A549 (cell line): ENCODE data around the gene MFN2. TPM values are rescaled to one million over a fixed set of nuclear protein-coding genes. Genes with fewer than 3 reads are reported as not detected.
A peak's percentile ranks its signal among the peaks of the same experiment; 100 is the strongest.

Experiments used
- ATAC-seq, 2 experiments: fragments of 200-7000 bp in 1 of 2; fragments of >200 bp in 1 of 2; cut with Nextera tagmentation in 1 of 2; cut with Tn5 transposase in 1 of 2; 3 replicates each; pipeline versions ENCODE4 v1.8.0 to v1.9.1; 2018 to 2020; ENCODE audit warnings: mild to moderate bottlenecking in 1 of 2, moderate library complexity in 1 of 2
- CTCF ChIA-PET: fragments of 300-600 bp; sonication (Branson Sonifier 250); formaldehyde crosslinking; extraction: SDS; loops from one replicate; lab custom pipeline; 2021; ENCODE audit warnings: antibody characterized with exemption, inconsistent platforms; lab: Yijun Ruan, JAX
- POLR2A ChIA-PET: fragments of 350-600 bp; formaldehyde crosslinking; extraction: SDS; loops from one replicate; lab custom pipeline; 2021; ENCODE audit warnings: antibody characterized with exemption, inconsistent platforms; lab: Yijun Ruan, JAX
- DNase-seq, 2 experiments: peaks; one replicate each; pipeline versions ENCODE4 v3.0.0 to v3.0.0-alpha.2; 2011 to 2016; ENCODE audit warnings: low read depth in 1 of 2, low spot score in 1 of 2
- FAIRE-seq: peaks from 2 replicates; lab custom pipeline; 2011; peaks lifted over from hg19 to GRCh38; lab: Jason Lieb, UNC
- H3K27ac ChIP-seq, 2 experiments: fragments of >200 bp; sonication (Bioruptor Twin); formaldehyde crosslinking; 3 replicates each; pipeline ENCODE4 v1.5.1; 2016 to 2017
- H3K4me1 ChIP-seq: fragments of >200 bp; sonication (Bioruptor Twin); formaldehyde crosslinking; 3 replicates; pipeline ENCODE4 v1.6.1; 2016
- H3K4me2 ChIP-seq: fragments of >200 bp; sonication (Bioruptor Twin); formaldehyde crosslinking; 3 replicates; pipeline ENCODE4 v1.6.1; 2016
- H3K4me3 ChIP-seq: fragments of >200 bp; sonication (Bioruptor Twin); formaldehyde crosslinking; 3 replicates; pipeline ENCODE4 v1.5.1; 2016
- H3K9me3 ChIP-seq: fragments of >200 bp; sonication (Bioruptor Twin); formaldehyde crosslinking; 3 replicates; pipeline ENCODE4 v1.6.1; 2016
- CBX8 ChIP-seq: fragments of 200-600 bp; sonication (generic); IDR thresholded peaks from 2 replicates; pipeline ENCODE4 v1.6.1; 2016
- CEBPB ChIP-seq, 2 experiments: fragments of >200 bp in 1 of 2; sonication (Bioruptor Twin) in 1 of 2; formaldehyde crosslinking in 1 of 2; IDR thresholded peaks; 2 replicates each; pipeline ENCODE4 v1.6.1; 2012 to 2016
- EP300 ChIP-seq, 2 experiments: fragments of >200 bp; sonication (Bioruptor Twin); formaldehyde crosslinking; IDR thresholded peaks; 2 replicates in 1 of 2; 3 replicates in 1 of 2; pipeline ENCODE4 v1.6.1; 2016 to 2017
- FOSL2 ChIP-seq, 2 experiments: fragments of 450-650 bp in 1 of 2; fragments of >200 bp in 1 of 2; sonication (Bioruptor Twin) in 1 of 2; formaldehyde crosslinking; IDR thresholded peaks; 2 replicates each; pipeline versions ENCODE4 v1.5.0 to v1.6.1; 2016 to 2020; ENCODE audit warnings: mild to moderate bottlenecking in 1 of 2, moderate library complexity in 1 of 2
- HDAC2 ChIP-seq: fragments of 200-600 bp; sonication (generic); IDR thresholded peaks from 2 replicates; pipeline ENCODE4 v1.6.1; 2016
- HEYL ChIP-seq: fragments of 250-450 bp; sonication (Bioruptor Pico); IDR thresholded peaks from 2 replicates; pipeline ENCODE4 v1.8.0; 2021; ENCODE audit warnings: mild to moderate bottlenecking, moderate library complexity
- HOXB13 ChIP-seq: fragments of 250-450 bp; sonication (Bioruptor Pico); IDR thresholded peaks from 2 replicates; pipeline ENCODE4 v1.5.0; 2020; ENCODE audit warnings: low read depth, mild to moderate bottlenecking, moderate library complexity
- HOXB5 ChIP-seq: fragments of 250-450 bp; sonication (Bioruptor Pico); IDR thresholded peaks from 2 replicates; pipeline ENCODE4 v1.5.0; 2020; ENCODE audit warnings: mild to moderate bottlenecking, moderate library complexity
- JUNB ChIP-seq: fragments of >200 bp; sonication (Bioruptor Twin); formaldehyde crosslinking; IDR thresholded peaks from 2 replicates; pipeline ENCODE4 v1.6.1; 2016
- KDM5A ChIP-seq: fragments of 200-600 bp; sonication (generic); IDR thresholded peaks from 2 replicates; pipeline ENCODE4 v1.6.1; 2016; ENCODE audit warnings: antibody characterized with exemption, mild to moderate bottlenecking
- PBX3 ChIP-seq: IDR thresholded peaks from 2 replicates; pipeline ENCODE4 v1.6.1; 2012
- PHF8 ChIP-seq: fragments of 200-600 bp; sonication (generic); IDR thresholded peaks from 2 replicates; pipeline ENCODE4 v1.6.1; 2016; ENCODE audit warnings: low read depth, mild to moderate bottlenecking, antibody characterized with exemption, moderate library complexity, borderline replicate concordance
- RAD21 ChIP-seq, 2 experiments: fragments of >200 bp in 1 of 2; sonication (Bioruptor Twin) in 1 of 2; formaldehyde crosslinking in 1 of 2; IDR thresholded peaks in 1 of 2; conservative IDR thresholded peaks in 1 of 2; 2 replicates in 1 of 2; 3 replicates in 1 of 2; pipeline ENCODE4 v1.6.1; 2012 to 2018; ENCODE audit warnings: inconsistent platforms in 1 of 2
- REST ChIP-seq: fragments of 200-600 bp; sonication (generic); IDR thresholded peaks from 2 replicates; pipeline ENCODE4 v1.6.1; 2016; ENCODE audit warnings: antibody characterized with exemption, mild to moderate bottlenecking, moderate library complexity
- SMC3 ChIP-seq: fragments of >200 bp; sonication (Bioruptor Twin); formaldehyde crosslinking; IDR thresholded peaks from 3 replicates; pipeline ENCODE4 v1.6.1; 2018; ENCODE audit warnings: inconsistent platforms
- SREBF2 ChIP-seq: fragments of 450-650 bp; IDR thresholded peaks from 2 replicates; pipeline ENCODE4 v1.6.1; 2014; ENCODE audit warnings: mild to moderate bottlenecking, moderate library complexity
- TP53 ChIP-seq: fragments of 250-450 bp; sonication (Bioruptor Pico); IDR thresholded peaks from 2 replicates; pipeline ENCODE4 v1.5.0; 2021; ENCODE audit warnings: mild to moderate bottlenecking, moderate library complexity
- USF2 ChIP-seq: fragments of 450-650 bp; IDR thresholded peaks from 2 replicates; pipeline ENCODE4 v1.6.1; 2014; ENCODE audit warnings: antibody characterized with exemption
- ZFP36 ChIP-seq: fragments of 450-650 bp; IDR thresholded peaks from 2 replicates; pipeline ENCODE4 v1.6.1; 2014; ENCODE audit warnings: borderline replicate concordance; ENCODE audit not compliant: partially characterized antibody
- WGBS: methylation state at CpG from one replicate; pipeline ENCODE4 v1.1.6; 2017; ENCODE audit errors: missing lambda C conversion rate; 5-methylcytosine and 5-hydroxymethylcytosine counted together
- polyA plus RNA-seq, 4 experiments: library from polyadenylated mRNA; depleted of rRNA in 3 of 4; stranded (reverse); fragments of >200 nt; fragmentation: RNase III in 1 of 4; extraction: RNeasy Plus Mini Kit Qiagen cat#74134 plus additional on column Dnase treatment in 1 of 4; gene quantifications; 2 replicates in 3 of 4; 3 replicates in 1 of 4; pipeline ENCODE4 v1.2.3, GENCODE V29; 2011 to 2017
- TF ChIP-seq, protein P1 (sequence below): fragments of >200 bp; sonication (Bioruptor Twin); formaldehyde crosslinking; IDR thresholded peaks from 3 replicates; pipeline ENCODE4 v1.5.1; 2016
- TF ChIP-seq, protein P2 (sequence below): fragments of 250-450 bp; sonication (Bioruptor Pico); IDR thresholded peaks from 2 replicates; pipeline ENCODE4 v1.5.0; 2020; ENCODE audit warnings: low read depth, mild to moderate bottlenecking, moderate library complexity

Gene MFN2
- polyA plus RNA-seq, 2 of the 4 experiments (the other 2 are of a cell fraction) = 34.7 to 36.8 TPM

- 69% methylated on average over 5 of the region's 10 CpGs for WGBS
- no peak for FAIRE-seq
Observed at GRCh38 chr1:12001996-12002493, 21.8 kb downstream of the MFN2 start.

DNA sequence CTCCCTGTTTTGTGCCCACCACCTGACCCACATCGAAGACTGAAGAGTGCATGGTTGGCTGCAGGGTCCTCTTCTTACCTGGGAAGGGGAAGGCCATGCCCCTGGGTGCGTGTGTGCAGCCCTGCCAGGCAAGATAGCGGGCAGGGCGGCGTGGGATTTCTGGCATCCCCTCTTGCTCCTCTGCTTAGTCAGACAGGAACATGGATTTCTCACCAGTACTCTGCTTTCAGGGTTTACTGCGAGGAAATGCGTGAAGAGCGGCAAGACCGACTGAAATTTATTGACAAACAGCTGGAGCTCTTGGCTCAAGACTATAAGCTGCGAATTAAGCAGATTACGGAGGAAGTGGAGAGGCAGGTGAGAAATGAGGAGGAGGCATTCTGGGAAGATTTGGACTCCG is 23.5 kb downstream of the MFN2 start:
- Histone ChIP-seq H3K4me1 (peaks cover 8% of the 10 kb centered on the region; the same call in 1 of the 3 replicates), H3K4me2 (no peak overlapping the region), H3K9me3 (no peaks in the 10 kb centered on the region), H3K27ac (no peak overlapping the region), H3K4me3 (no peak overlapping the region)
- FAIRE-seq (no peak), ATAC-seq (no peak), DNase-seq (no peak)
- WGBS = 95% methylated on average over 12 of the region's 12 CpGs
- CTCF ChIA-PET = interaction anchor here (1.2 to 1.4 kb wide), 2 partner anchors 11 to 27 kb away, joined by 3 read pairs; no protein-coding TSS in a partner anchor
- POLR2A ChIA-PET = no interaction called here
- TF ChIP-seq REST = no peak
- TF ChIP-seq USF2 = no peak
- TF ChIP-seq CEBPB (IDR thresholded peaks at IDR 0.05) = no peak
- TF ChIP-seq, protein P1, sequence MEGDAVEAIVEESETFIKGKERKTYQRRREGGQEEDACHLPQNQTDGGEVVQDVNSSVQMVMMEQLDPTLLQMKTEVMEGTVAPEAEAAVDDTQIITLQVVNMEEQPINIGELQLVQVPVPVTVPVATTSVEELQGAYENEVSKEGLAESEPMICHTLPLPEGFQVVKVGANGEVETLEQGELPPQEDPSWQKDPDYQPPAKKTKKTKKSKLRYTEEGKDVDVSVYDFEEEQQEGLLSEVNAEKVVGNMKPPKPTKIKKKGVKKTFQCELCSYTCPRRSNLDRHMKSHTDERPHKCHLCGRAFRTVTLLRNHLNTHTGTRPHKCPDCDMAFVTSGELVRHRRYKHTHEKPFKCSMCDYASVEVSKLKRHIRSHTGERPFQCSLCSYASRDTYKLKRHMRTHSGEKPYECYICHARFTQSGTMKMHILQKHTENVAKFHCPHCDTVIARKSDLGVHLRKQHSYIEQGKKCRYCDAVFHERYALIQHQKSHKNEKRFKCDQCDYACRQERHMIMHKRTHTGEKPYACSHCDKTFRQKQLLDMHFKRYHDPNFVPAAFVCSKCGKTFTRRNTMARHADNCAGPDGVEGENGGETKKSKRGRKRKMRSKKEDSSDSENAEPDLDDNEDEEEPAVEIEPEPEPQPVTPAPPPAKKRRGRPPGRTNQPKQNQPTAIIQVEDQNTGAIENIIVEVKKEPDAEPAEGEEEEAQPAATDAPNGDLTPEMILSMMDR = no peak
- TF ChIP-seq, protein P2, sequence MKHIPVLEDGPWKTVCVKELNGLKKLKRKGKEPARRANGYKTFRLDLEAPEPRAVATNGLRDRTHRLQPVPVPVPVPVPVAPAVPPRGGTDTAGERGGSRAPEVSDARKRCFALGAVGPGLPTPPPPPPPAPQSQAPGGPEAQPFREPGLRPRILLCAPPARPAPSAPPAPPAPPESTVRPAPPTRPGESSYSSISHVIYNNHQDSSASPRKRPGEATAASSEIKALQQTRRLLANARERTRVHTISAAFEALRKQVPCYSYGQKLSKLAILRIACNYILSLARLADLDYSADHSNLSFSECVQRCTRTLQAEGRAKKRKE (CRISPR knock-in tag) = no peak
- TF ChIP-seq HOXB13 (CRISPR knock-in tag) = no peak
- no peak for TF ChIP-seq KDM5A

More at GRCh38 chr1:12001996-12002493, 21.8 kb downstream of the MFN2 start:
- Histone ChIP-seq H3K4me1 (peaks cover 8% of the 10 kb centered on the region; the same call in 1 of the 3 replicates), H3K9me3 (no peaks in the 10 kb centered on the region), H3K27ac (peak overlapping the region; percentile 16 to 78; a peak in 4 of 6 replicates), H3K4me3 (no peak overlapping the region), H3K4me2 (no peak overlapping the region)
- ATAC-seq = peak; percentile 45 to 61; a peak in 4 of 6 replicates
- no peak for TF ChIP-seq RAD21 (conservative IDR thresholded peaks at IDR 0.05 in 1 of 2, IDR thresholded peaks at IDR 0.05 in 1 of 2)
- TF ChIP-seq HDAC2 = no peak
- TF ChIP-seq PHF8 = no peak
- TF ChIP-seq ZFP36 = no peak
- no peak for TF ChIP-seq FOSL2 (IDR thresholded peaks at IDR 0.05)
- TF ChIP-seq FOSL2 (CRISPR knock-in tag; IDR thresholded peaks at IDR 0.05) = no peak
- TF ChIP-seq HOXB5 = no peak
- no peak for TF ChIP-seq PBX3
- no peak for TF ChIP-seq TP53 (CRISPR knock-in tag)
- no peak for TF ChIP-seq CBX8
- TF ChIP-seq EP300 (IDR thresholded peaks at IDR 0.05) = no peak
- no peak for TF ChIP-seq JUNB
- no peak for TF ChIP-seq REST
- TF ChIP-seq SREBF2 = no peak
- TF ChIP-seq HOXB13 (CRISPR knock-in tag) = no peak
- no peak for TF ChIP-seq SMC3
- TF ChIP-seq, protein P2 (CRISPR knock-in tag) = no peak
- no peak for TF ChIP-seq HEYL (CRISPR knock-in tag)
- ChIA-PET POLR2A (no interaction called here), CTCF (interaction anchor here (2.3 kb wide), 1 partner anchor 29 kb away, joined by 6 read pairs; no protein-coding TSS in a partner anchor)
- DNase-seq = peak in 1 of 2 experiments; percentile 21
